HepG2 (cell line): ENCODE data around the gene OR11H7. TPM values are rescaled to one million over a fixed set of nuclear protein-coding genes. Genes with fewer than 3 reads are reported as not detected.

ENCODE experiments used
- ATAC-seq: fragments of 200-7000 bp; cut with Tn5 transposase; 3 replicates; pipeline ENCODE4 v1.9.1; 2020; ENCODE audit warnings: mild to moderate bottlenecking, moderate library complexity
- BruUV-seq: library from RNA; stranded (reverse); fragments of 400-500 nt; replicated peaks from 2 replicates; lab custom pipeline; 2021; lab: Mats Ljungman, UMichigan
- CTCF ChIA-PET: fragments of 300-600 bp; formaldehyde crosslinking; extraction: SDS; loops from one replicate; lab custom pipeline; 2021; ENCODE audit warnings: low total read pairs, inconsistent platforms, low intra/inter-chr PET ratio; lab: Yijun Ruan, JAX
- POLR2A ChIA-PET: fragments of 350-600 bp; sonication (Branson Sonifier 250); formaldehyde crosslinking; loops from one replicate; lab custom pipeline; 2020; ENCODE audit warnings: antibody characterized with exemption, inconsistent platforms; lab: Yijun Ruan, JAX
- DNase-seq: peaks from one replicate; pipeline ENCODE4 v3.0.0-alpha.2; 2015; ENCODE audit warnings: low spot score
- FAIRE-seq: peaks from 3 replicates; lab custom pipeline; 2011; peaks lifted over from hg19 to GRCh38; lab: Jason Lieb, UNC
- H2AFZ ChIP-seq: one replicate; pipeline ENCODE4 v1.6.1; 2011; ENCODE audit warnings: low read length, inconsistent platforms
- H3K27ac ChIP-seq: fragments of 300-600 bp; 3 replicates; pipeline ENCODE4 v1.8.0; 2011; ENCODE audit warnings: mixed run types, mild to moderate bottlenecking, mixed read lengths, low read length, inconsistent platforms; ENCODE audit not compliant: insufficient read depth; ENCODE audit errors: extremely low read length
- H3K27me3 ChIP-seq, 2 experiments: fragments of 200-600 bp in 1 of 2; 2 replicates in 1 of 2; 3 replicates in 1 of 2; pipeline versions ENCODE4 v1.6.0 to v1.8.0; 2011; ENCODE audit warnings: low read length in 2 of 2, mild to moderate bottlenecking in 2 of 2, moderate library complexity in 2 of 2, inconsistent platforms in 1 of 2; ENCODE audit not compliant: insufficient read depth in 2 of 2, control insufficient read depth in 1 of 2
- H3K36me3 ChIP-seq, 2 experiments: fragments of 200-600 bp in 1 of 2; replicated peaks in 1 of 2; 2 replicates in 1 of 2; 3 replicates in 1 of 2; pipeline versions ENCODE4 v1.5.1 to v1.8.0; 2011; ENCODE audit warnings: low read length in 2 of 2, inconsistent platforms in 1 of 2; ENCODE audit not compliant: insufficient read depth in 2 of 2, control insufficient read depth in 1 of 2
- H3K4me1 ChIP-seq: 2 replicates; pipeline ENCODE4 v1.5.1; 2012; ENCODE audit warnings: low read length, inconsistent platforms; ENCODE audit not compliant: insufficient read depth
- H3K4me2 ChIP-seq: 2 replicates; pipeline ENCODE4 v1.6.0; 2011; ENCODE audit warnings: low read depth, low read length, inconsistent platforms
- H3K4me3 ChIP-seq, 3 experiments: fragments of 200-600 bp in 1 of 3; sonication (generic), shearing (Covaris generic) in 1 of 3; replicated peaks in 1 of 3; 2 replicates each; pipeline ENCODE4 v1.5.1; 2011 to 2016; ENCODE audit warnings: low read length in 3 of 3, inconsistent platforms in 2 of 3, low read depth in 2 of 3, mild to moderate bottlenecking in 2 of 3, control low read depth in 1 of 3, mixed read lengths in 1 of 3; ENCODE audit not compliant: insufficient read depth in 1 of 3
- H3K79me2 ChIP-seq: one replicate; pipeline ENCODE4 v1.6.1; 2011; ENCODE audit warnings: low read length, inconsistent platforms; ENCODE audit not compliant: insufficient read depth
- H3K9ac ChIP-seq: 2 replicates; pipeline ENCODE4 v1.6.0; 2011; ENCODE audit warnings: mild to moderate bottlenecking, low read depth, low read length, inconsistent platforms; ENCODE audit not compliant: insufficient read depth
- H3K9me3 ChIP-seq: 2 replicates; pipeline ENCODE4 v1.5.1; 2012; ENCODE audit warnings: mild to moderate bottlenecking, low read length
- H4K20me1 ChIP-seq: 2 replicates; pipeline ENCODE4 v1.6.0; 2011; ENCODE audit warnings: inconsistent platforms, mild to moderate bottlenecking, low read length, moderate library complexity; ENCODE audit not compliant: insufficient read depth
- DNMT1 ChIP-seq: sonication (generic); formaldehyde crosslinking; IDR thresholded peaks from 2 replicates; pipeline ENCODE4 v1.5.1; 2020; ENCODE audit warnings: mild to moderate bottlenecking, missing genetic modification reagents
- ELF1 ChIP-seq: sonication (generic); formaldehyde crosslinking; IDR thresholded peaks from 2 replicates; pipeline ENCODE4 v1.4.0; 2020; ENCODE audit warnings: missing genetic modification reagents
- ETS1 ChIP-seq: sonication (generic); formaldehyde crosslinking; IDR thresholded peaks from 2 replicates; pipeline ENCODE4 v1.4.0; 2020; ENCODE audit warnings: missing genetic modification reagents
- FOXA3 ChIP-seq: IDR thresholded peaks from 2 replicates; pipeline ENCODE4 v1.6.1; 2016; ENCODE audit warnings: missing genetic modification reagents, missing compliant biosample characterization
- NFIC ChIP-seq: IDR thresholded peaks from 2 replicates; pipeline ENCODE4 v1.6.1; 2012; ENCODE audit warnings: mild to moderate bottlenecking, low read length, inconsistent platforms
- PHF21A ChIP-seq: sonication (generic); formaldehyde crosslinking; IDR thresholded peaks from 2 replicates; pipeline ENCODE4 v1.5.0; 2020; ENCODE audit warnings: mild to moderate bottlenecking, missing genetic modification reagents
- SMARCE1 ChIP-seq: fragments of 450-650 bp; IDR thresholded peaks from 2 replicates; pipeline ENCODE4 v1.6.1; 2017; ENCODE audit warnings: borderline replicate concordance
- SNAPC5 ChIP-seq: sonication (generic); formaldehyde crosslinking; IDR thresholded peaks from 2 replicates; pipeline ENCODE4 v1.8.1; 2023; ENCODE audit warnings: mild to moderate bottlenecking, missing genetic modification reagents, borderline replicate concordance
- SP5 ChIP-seq: IDR thresholded peaks from 2 replicates; pipeline ENCODE4 v1.6.1; 2016; ENCODE audit warnings: low read depth, borderline replicate concordance
- SRF ChIP-seq: IDR thresholded peaks from 2 replicates; pipeline ENCODE4 v1.6.1; 2011; ENCODE audit warnings: mild to moderate bottlenecking, low read depth, low read length, moderate library complexity
- ZC3H13 ChIP-seq: sonication (generic); formaldehyde crosslinking; IDR thresholded peaks from 2 replicates; pipeline ENCODE4 v1.8.1; 2023; ENCODE audit warnings: mild to moderate bottlenecking, missing genetic modification reagents, moderate library complexity
- ZFP37 ChIP-seq: sonication (generic); formaldehyde crosslinking; IDR thresholded peaks from 2 replicates; pipeline ENCODE4 v1.4.0; 2020; ENCODE audit warnings: missing genetic modification reagents, borderline replicate concordance
- ZFY ChIP-seq: sonication (generic); formaldehyde crosslinking; IDR thresholded peaks from 2 replicates; pipeline ENCODE4 v1.4.0; 2020; ENCODE audit warnings: missing genetic modification reagents
- ZMYM3 ChIP-seq: sonication (generic); formaldehyde crosslinking; IDR thresholded peaks from 2 replicates; pipeline ENCODE4 v1.5.1; 2020; ENCODE audit warnings: mild to moderate bottlenecking, missing genetic modification reagents
- ZNF207 ChIP-seq: fragments of 450-650 bp; IDR thresholded peaks from 2 replicates; pipeline ENCODE4 v1.6.1; 2016; ENCODE audit warnings: antibody characterized with exemption, borderline replicate concordance
- ZNF572 ChIP-seq: sonication (generic); formaldehyde crosslinking; IDR thresholded peaks from 2 replicates; pipeline ENCODE4 v1.5.1; 2020; ENCODE audit warnings: mild to moderate bottlenecking, missing genetic modification reagents
- ZNF644 ChIP-seq: IDR thresholded peaks from 2 replicates; pipeline ENCODE4 v1.6.1; 2016; ENCODE audit warnings: low read depth
- ZNF737 ChIP-seq: sonication (generic); formaldehyde crosslinking; IDR thresholded peaks from 2 replicates; pipeline ENCODE4 v1.5.0; 2020; ENCODE audit warnings: missing genetic modification reagents, mild to moderate bottlenecking, borderline replicate concordance
- ZNF740 ChIP-seq: sonication (generic); formaldehyde crosslinking; IDR thresholded peaks from 2 replicates; pipeline ENCODE4 v1.4.0; 2020; ENCODE audit warnings: missing genetic modification reagents
- ZNF784 ChIP-seq: sonication (generic); formaldehyde crosslinking; IDR thresholded peaks from 2 replicates; pipeline ENCODE4 v1.5.1; 2020; ENCODE audit warnings: missing genetic modification reagents, mild to moderate bottlenecking, borderline replicate concordance
- WGBS: methylation state at CpG from one replicate; pipeline ENCODE4 v1.1.6; 2017; ENCODE audit warnings: low lambda C conversion rate; 5-methylcytosine and 5-hydroxymethylcytosine counted together
- in situ Hi-C: cut with HindIII; loops from 2 replicates; pipeline ENCODE4 v1.10.0; 2017; ENCODE audit warnings: low pct_unique_long_range_greater_than_20kb; ENCODE audit not compliant: extremely low pct_ligation_motif_present
- intact Hi-C: fragments of 100-400 bp; cut with micrococcal nuclease; formaldehyde crosslinking; loops from one replicate; pipeline ENCODE4 v1.10.0; 2022; ENCODE audit not compliant: unreplicated experiment
- polyA plus RNA-seq, 8 experiments: library from polyadenylated mRNA; depleted of rRNA in 3 of 8; stranded (reverse) in 7 of 8; unstranded in 1 of 8; fragments of >200 nt; fragmentation: Illumina TruSeq in 4 of 8; extraction: Trizol in 4 of 8; gene quantifications; 2 replicates each; pipeline versions ENCODE4 v1.2.1 to v1.2.3, GENCODE V29; 2011 to 2016; ENCODE audit warnings: low read depth in 4 of 8, missing spikeins in 1 of 8, mixed read lengths in 1 of 8; ENCODE audit not compliant: insufficient read depth in 1 of 8
- total RNA-seq, 5 experiments: library from RNA; depleted of rRNA; stranded (reverse); fragments of >200 nt; fragmentation: Illumina TruSeq; extraction: Trizol; gene quantifications; 2 replicates each; pipeline ENCODE4 v1.2.3, GENCODE V29; 2016; ENCODE audit warnings: low read depth in 1 of 5

OR11H7 gene
- total and polyA plus RNA-seq, 2 of the 13 experiments (the other 11 are each of a cell fraction or from before 2014, with no cell fraction given): not detected

GRCh38 chr14:20180486-20180885 lies 48.3 kb upstream of the OR11H7 start:
- ChIA-PET POLR2A (no interaction called here), CTCF (no interaction called here)
- Histone ChIP-seq H3K36me3 (no peaks in the 10 kb centered on the region), H3K9me3 (no peaks in the 10 kb centered on the region), H3K27ac (no peak overlapping the region), H3K9ac (no peak overlapping the region), H3K79me2 (no peaks in the 10 kb centered on the region), H3K4me3 (no peak overlapping the region), H2AFZ (no peak overlapping the region), H3K4me1 (no peaks in the 10 kb centered on the region), H4K20me1 (no peaks in the 10 kb centered on the region), H3K27me3 (no peaks in the 10 kb centered on the region), H3K4me2 (no peak overlapping the region)
- WGBS: 4% methylated on average over 2 of the region's 2 CpGs
- in situ Hi-C loops: no loop called here
- no peak for FAIRE-seq
- no peak for TF ChIP-seq FOXA3 (CRISPR knock-in tag)
- intact Hi-C loops: no loop called here
- no peak for ATAC-seq
- DNase-seq: no peak
- no TSS peak for BruUV-seq

- Histone ChIP-seq H3K27ac (no peak overlapping the region), H3K4me2 (no peak overlapping the region), H3K4me1 (no peaks in the 10 kb centered on the region), H2AFZ (no peak overlapping the region), H3K79me2 (no peaks in the 10 kb centered on the region), H3K27me3 (no peaks in the 10 kb centered on the region), H3K9ac (no peak overlapping the region), H3K9me3 (no peaks in the 10 kb centered on the region), H3K36me3 (no peaks in the 10 kb centered on the region), H4K20me1 (no peaks in the 10 kb centered on the region), H3K4me3 (no peak overlapping the region)
- FAIRE-seq: no peak
- CTCF ChIA-PET: no interaction called here
- WGBS: 0% methylated on average over 4 of the region's 5 CpGs
- BruUV-seq: no TSS peak
- in situ Hi-C loops (no loop called here), intact Hi-C loops (no loop called here)
- DNase-seq: no peak
- POLR2A ChIA-PET: no interaction called here
- no peak for TF ChIP-seq PHF21A (CRISPR knock-in tag)
- TF ChIP-seq ZNF737 (CRISPR knock-in tag): no peak
- no peak for TF ChIP-seq ZNF572 (CRISPR knock-in tag)
- no peak for TF ChIP-seq SRF
- TF ChIP-seq ZNF644: no peak
- TF ChIP-seq ETS1 (CRISPR knock-in tag): no peak
- no peak for TF ChIP-seq ELF1 (CRISPR knock-in tag)
- no peak for TF ChIP-seq NFIC
- TF ChIP-seq ZC3H13: no peak
- no peak for TF ChIP-seq DNMT1 (CRISPR knock-in tag)
- no peak for TF ChIP-seq ZNF740 (CRISPR knock-in tag)
- TF ChIP-seq ZNF784: no peak
- no peak for TF ChIP-seq SMARCE1
- no peak for TF ChIP-seq SNAPC5 (CRISPR knock-in tag)
- TF ChIP-seq ZMYM3: no peak
- no peak for TF ChIP-seq SP5 (CRISPR knock-in tag)
- no peak for TF ChIP-seq ZNF207
- no peak for TF ChIP-seq ZFY (CRISPR knock-in tag)
- no peak for TF ChIP-seq ZFP37 (CRISPR knock-in tag)
- ATAC-seq: no peak
Measured at GRCh38 chr14:20184181-20184580, 44.6 kb upstream of the OR11H7 start.
